ENCODE data around the gene PHLDA2.

GRCh38 chr11:2932850-2933251 is 3.6 kb upstream of the PHLDA2 start:
- TF ChIP-seq ZNF282 (IDR thresholded peaks at IDR 0.05; ENCODE audit: partially characterized antibody) (no peak), ZNF484 (CRISPR knock-in tag; IDR thresholded peaks at IDR 0.05; ENCODE audit: borderline replicate concordance, low read depth) (no peak), SP5 (CRISPR knock-in tag; IDR thresholded peaks at IDR 0.05; ENCODE audit: borderline replicate concordance, low read depth) (no peak), ZFYVE20 (CRISPR knock-in tag; IDR thresholded peaks at IDR 0.05; ENCODE audit: borderline replicate concordance, low read depth) (no peak), CTCF (CRISPR knock-in tag; IDR thresholded peaks at IDR 0.05) (no peak), TP53 (CRISPR knock-in tag; conservative IDR thresholded peaks at IDR 0.05) (no peak), STAT6 (CRISPR knock-in tag; IDR thresholded peaks at IDR 0.05; ENCODE audit: borderline replicate concordance) (no peak), MXI1 (IDR thresholded peaks at IDR 0.05; ENCODE audit: borderline replicate concordance, low read depth, low read length) (no peak), ZBTB7A (CRISPR knock-in tag; IDR thresholded peaks at IDR 0.05) (no peak)

Data from HepG2 (cell line).